GM18861 (cell line): Measurements from ENCODE around the gene SCAPER.
"Not testable (repeated sequence)": the region's sequence is repeated elsewhere in the genome, so short reads cannot be mapped to it uniquely, and the experiment has no call there.

Experiments
- ATAC-seq: cut with Tn5 transposase; IDR thresholded peaks from one replicate; pipeline ENCODE4 v1.9.1; 2021; ENCODE audit not compliant: unreplicated experiment

The SCAPER gene

DNA sequence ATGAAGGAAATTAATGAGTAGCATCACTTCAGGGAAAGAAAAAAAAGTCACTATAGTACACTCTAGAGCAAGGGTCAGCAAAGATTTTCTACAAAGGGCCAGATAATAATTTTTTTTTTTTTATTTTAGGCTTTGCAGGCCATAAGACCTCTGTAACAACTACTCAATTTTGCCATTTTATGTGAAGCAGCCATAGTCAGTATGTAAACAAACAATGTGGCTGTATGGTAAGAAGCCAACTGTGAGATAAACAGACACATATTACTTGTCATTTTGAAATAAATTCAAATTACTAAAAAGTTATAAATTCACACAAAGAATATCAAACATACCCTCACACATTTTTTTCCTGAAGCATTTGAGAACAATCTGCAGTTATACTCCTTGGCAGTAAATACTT, 40.6 kb downstream of the SCAPER start:
- no peak for ATAC-seq

GRCh38 chr15:76863693-76864092, 41.4 kb downstream of the SCAPER start:
- ATAC-seq, result no peak

DNA sequence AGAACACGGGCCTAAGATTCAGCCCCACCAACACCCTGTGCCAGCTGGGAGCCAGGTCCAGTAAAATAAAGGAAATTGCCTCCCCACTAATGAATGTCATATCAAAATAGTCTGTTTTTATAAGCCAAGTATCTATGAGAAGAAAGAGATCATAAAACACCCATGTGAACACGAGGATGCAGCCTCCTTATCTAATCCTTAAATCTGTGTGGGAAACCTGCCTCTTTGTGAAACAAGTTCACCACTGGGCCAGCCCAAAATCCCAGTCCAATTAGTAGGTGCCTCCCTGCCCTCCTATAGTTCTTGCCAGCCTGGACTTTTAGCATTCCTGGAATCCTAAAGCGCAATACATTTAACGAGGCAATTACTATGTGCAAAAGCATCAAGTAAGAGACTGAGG, 42.0 kb downstream of the SCAPER start:
- no peak for ATAC-seq

- no peak for ATAC-seq
Observed at GRCh38 chr15:76861815-76862397, 43.2 kb downstream of the SCAPER start.

DNA sequence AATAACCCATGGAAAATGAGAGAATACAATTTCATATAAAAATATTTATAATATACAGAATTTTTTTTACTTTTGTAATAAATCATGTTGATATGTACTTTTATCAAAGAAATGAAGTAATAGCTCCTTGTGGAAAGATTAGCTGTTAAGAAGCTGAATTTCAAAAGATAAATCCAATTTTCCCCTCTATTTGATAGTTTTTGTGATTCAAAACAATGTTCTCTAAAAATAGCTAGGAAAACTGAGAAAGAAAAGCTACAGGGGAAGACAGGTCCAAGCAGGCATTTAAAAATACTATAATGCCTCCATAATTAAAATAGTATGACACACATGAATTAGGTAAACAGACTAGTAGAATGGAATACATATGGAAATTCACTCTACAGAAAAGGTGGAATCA, 44.9 kb downstream of the SCAPER start:
- no peak for ATAC-seq

- ATAC-seq, result not testable (repeated sequence)
Observed at GRCh38 chr15:76850367-76850766, 54.8 kb downstream of the SCAPER start.

- no peak for ATAC-seq
Observed at GRCh38 chr15:76846782-76847181, 58.4 kb downstream of the SCAPER start.

DNA sequence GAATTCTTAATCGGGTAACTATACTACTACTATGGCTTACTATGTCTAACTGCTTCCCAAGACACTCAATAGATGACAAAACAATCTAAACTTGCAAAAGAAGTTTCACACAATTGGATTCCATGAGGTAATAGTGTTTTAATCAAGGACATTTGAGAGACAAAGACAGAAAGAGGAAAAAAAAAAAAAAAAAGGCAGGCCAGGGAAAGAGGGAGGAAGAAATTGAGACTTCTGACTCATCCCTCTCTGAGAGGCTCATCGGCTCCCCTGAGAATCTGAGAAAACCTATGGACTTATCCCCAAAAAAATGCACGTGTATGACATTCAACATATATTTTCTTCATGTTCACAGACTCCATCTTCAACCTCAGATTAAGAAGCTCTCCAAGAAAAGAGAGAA, 61.0 kb downstream of the SCAPER start:
- no peak for ATAC-seq

DNA sequence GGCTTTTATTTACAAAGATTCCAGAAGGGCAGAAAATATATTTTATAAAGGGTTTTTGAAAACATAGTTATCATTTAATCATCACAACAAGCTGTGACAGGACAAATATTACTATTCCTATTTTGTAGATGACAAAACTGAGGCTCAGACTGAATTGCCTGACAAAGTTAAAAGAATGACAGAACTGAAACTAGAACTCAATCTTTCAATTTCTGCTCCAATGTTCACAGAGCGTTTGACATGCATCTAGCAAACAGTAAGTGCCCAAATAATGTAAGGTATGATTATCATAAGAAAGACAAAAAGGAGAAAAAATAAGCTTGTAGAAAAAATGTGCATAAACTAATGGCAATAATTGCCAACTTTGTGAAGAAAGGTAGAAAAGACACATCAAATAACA, 61.9 kb downstream of the SCAPER start:
- ATAC-seq, result no peak

DNA sequence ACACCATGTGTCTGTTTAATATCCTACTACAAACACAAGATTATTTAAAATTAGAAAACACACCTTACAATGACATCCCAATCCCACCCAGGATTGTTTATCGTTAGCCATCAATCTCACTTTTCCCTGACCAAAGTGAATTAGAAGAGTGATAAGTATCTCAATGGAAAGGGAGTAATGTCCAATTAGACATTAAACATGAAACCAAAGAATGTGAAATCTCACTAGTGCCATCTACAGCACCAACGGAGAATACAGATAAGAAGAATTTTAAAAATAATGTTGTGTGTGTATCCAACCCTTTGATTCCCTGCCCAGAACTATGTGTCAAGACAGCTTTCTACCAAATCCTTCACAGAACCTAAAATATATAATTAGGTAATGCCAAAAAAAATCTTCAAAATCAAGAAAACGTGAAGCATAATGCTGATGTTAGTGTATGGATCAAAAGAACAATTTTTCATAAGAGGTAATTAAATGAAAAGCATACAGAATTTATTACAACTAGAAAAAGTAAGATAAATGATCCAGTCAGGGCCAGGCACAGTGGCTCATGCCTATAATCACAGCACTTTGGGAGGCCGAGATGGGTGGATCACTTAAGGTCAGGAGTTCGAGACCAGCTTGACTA, 64.2 kb downstream of the SCAPER start:
- ATAC-seq, result no peak

DNA sequence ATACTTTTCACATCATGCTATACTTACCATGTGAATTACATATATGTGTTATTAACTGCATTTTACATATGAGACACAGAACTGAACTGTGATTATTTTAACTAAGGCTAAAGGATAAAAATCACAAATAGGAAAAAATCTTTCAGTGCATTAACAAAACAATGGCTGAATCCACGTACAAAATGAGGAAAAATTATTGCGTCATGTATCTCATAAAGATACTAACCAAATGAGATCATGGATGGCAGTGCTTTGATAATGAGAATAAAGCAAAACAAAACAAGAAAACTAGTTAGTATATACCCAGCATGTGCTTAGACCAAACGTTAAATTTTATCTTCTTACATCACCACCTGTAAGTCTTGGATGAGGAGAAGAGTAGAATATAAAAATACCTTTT, 66.0 kb downstream of the SCAPER start:
- no peak for ATAC-seq

GRCh38 chr15:76837474-76837873, 67.7 kb downstream of the SCAPER start:
- no peak for ATAC-seq

DNA sequence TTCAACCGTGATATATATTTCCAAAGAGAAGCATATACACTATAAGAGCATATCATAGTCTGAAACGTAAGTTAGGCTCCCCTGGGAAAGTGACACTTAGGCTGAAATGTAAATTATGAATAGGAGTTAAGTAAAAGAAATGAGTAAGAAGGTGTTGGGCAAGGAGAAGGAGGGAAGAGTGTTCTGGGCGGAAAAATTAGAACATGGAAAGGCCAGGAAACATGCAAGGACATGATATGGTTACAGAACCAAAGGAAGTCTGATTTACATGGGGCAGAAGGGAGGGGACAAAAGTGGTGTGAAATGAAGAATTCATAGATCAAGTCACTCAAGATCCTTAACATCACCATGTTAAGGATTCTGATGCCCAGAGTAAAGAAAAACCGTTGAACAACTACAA, 75.2 kb downstream of the SCAPER start:
- no peak for ATAC-seq

DNA sequence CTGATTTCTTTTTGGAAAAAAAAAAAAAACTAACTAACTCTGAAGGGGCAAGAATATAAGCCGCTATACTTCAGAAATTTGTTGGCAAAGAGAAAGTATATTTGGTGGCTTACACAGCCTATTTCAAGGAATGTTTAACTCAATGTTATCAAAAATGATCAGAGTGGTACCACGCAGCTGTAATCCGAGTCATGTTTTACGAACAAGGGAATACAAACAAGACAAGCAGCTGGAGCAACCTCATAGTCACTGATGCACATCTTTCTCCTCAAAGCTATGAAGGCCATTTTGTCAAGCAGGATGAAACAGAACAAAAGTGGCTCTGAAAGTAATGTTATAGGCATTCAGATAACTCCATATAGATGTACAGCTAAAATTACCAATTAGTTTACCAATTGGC, 81.2 kb downstream of the SCAPER start:
- no peak for ATAC-seq

DNA sequence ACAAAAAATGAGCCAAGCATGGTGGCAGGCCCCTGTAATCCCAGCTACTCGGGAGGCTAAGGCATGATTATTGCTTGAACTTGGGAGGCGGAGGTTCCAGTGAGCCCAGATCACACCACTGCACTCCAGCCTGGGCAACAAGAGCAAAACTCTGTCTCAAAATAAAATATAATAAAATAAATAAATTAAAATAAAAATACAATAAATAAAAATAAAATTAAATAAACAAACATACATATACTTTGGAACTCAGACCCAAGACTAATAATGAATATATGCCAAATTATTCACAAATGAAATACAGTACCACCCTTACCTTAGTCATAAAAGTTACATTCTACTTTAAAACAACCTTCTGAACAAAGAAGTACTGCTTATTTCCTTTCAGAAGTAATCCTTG, 81.8 kb downstream of the SCAPER start:
- no peak for ATAC-seq

- not testable (repeated sequence) for ATAC-seq
Observed at GRCh38 chr15:76818926-76819325, 86.2 kb downstream of the SCAPER start.

DNA sequence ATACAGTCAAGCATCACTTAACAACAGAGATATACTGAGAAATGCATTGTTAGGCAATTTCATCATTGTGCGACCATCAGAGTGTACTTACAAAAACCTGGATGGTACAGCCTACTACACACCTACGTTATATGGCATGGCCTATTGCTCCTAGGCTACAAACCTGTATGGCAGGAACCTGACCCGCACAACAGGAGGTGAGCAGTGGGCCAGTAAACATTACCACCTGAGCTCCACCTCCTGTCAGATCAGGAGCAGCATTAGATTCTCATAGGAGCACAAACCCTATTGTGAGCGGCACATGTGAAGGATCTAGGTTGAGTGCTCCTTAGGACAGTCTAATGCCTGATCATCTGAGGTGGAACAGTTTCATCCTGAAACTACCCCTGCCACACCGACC, 89.7 kb downstream of the SCAPER start:
- no peak for ATAC-seq

GRCh38 chr15:76812381-76812780, 92.8 kb downstream of the SCAPER start:
- no peak for ATAC-seq

DNA sequence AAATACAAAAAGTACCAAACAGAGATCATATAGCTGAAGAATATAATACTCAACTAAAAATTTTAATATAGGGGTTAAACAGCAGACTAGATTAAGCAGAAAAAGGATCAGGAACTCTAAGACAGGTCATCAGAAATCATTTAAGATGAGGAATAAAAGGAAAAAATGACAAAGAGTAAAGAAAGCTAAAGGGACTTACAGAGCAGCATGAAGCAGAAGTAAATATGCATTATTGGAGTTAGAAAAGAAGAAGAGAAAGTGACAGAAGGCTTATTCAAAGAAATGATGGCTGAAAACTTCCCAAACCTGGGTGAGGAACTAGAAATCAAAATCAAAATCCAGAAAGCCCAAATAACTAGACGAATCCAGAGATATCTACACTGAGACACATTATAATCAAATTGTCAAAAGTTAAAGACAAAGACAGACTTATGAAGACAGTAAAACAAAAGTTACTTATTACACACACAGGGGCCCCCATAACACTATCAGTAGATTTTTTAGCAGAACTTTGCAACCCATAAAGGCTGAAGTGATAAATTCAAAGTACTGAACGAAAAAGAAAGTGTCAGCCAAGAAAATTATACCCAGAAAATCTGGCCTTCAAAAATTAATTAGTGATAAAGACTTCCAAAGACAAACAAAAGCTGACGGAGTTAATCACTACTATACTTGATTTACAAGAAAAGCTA, 95.6 kb downstream of the SCAPER start:
- no peak for ATAC-seq

DNA sequence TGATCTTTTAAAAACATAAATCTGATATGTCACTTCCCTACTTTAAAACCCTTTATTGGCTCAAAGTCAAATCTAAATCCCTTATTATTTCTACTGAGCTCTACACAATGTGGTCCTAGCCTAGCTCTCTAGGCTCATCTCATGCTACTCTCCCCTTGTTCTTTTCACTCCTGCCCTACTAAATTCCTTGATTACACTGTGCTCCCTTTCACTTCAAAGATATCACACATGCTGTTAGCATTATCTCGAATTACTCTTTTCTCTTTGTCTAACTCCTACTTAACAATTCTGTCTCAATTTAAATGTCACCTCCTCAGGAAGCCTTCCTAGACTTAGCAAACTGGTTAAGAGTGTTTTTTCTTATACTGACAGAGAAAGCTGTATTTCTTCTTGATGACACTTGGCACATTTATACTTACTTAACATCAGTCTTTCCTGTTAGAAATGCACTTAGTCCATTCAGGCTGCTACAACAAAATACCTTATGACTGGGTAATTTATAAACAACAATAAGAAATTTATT, 102.0 kb downstream of the SCAPER start:
- no peak for ATAC-seq

DNA sequence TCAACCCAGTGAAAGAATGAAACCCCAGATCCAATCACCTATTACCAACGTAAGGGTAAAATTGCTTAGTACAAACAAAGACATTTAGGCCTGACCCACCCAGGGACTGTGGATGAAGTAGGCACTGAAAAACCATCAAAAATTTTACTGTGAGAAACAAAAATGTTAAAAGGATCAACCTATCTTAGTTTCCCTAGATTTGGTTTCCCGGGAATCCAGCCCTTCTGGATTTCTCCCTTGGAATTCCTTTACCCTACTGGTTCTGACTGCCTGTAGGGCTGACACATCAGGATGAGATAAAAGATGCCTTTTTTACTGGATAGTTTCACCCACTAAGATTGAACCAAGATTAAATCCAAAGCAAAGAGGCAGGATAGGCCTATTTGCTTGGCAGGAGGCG, 102.7 kb downstream of the SCAPER start:
- no peak for ATAC-seq

- no peak for ATAC-seq
Observed at GRCh38 chr15:76799760-76800159, 105.4 kb downstream of the SCAPER start.
